Endothelial cell of umbilical vein (primary cell): ENCODE results near the gene SPATA22. TPM values are rescaled to one million over a fixed set of nuclear protein-coding genes. Genes with fewer than 3 reads are reported as not detected.

Source experiments
- BruUV-seq: library from RNA; stranded (reverse); fragments of 400-500 nt; replicated peaks from 2 replicates; lab custom pipeline; 2021; lab: Mats Ljungman, UMichigan
- CTCF ChIA-PET: fragments of 300-600, 350-600 bp; sonication (Branson Sonifier 250); formaldehyde crosslinking; loops from one replicate; lab custom pipeline; 2021; ENCODE audit warnings: antibody characterized with exemption, inconsistent platforms; lab: Charles Lee
- POLR2A ChIA-PET: fragments of 300-600, 350-600 bp; sonication (Branson Sonifier 250); formaldehyde crosslinking; loops from one replicate; lab custom pipeline; 2021; ENCODE audit warnings: antibody characterized with exemption, inconsistent platforms; lab: Charles Lee
- DNase-seq: peaks from one replicate; pipeline ENCODE4 v3.0.0-alpha.2; 2011; ENCODE audit warnings: low read depth, low spot score
- FAIRE-seq: peaks from 2 replicates; lab custom pipeline; 2011; peaks lifted over from hg19 to GRCh38; lab: Jason Lieb, UNC
- H2AFZ ChIP-seq: 2 replicates; pipeline ENCODE4 v1.6.0; 2012; ENCODE audit warnings: low read depth, low read length, control low read depth, inconsistent platforms
- H3K27ac ChIP-seq: 2 replicates; pipeline ENCODE4 v1.5.1; 2011; ENCODE audit warnings: low read depth, mild to moderate bottlenecking, control low read depth, low read length, moderate library complexity; ENCODE audit not compliant: insufficient read depth
- H3K27me3 ChIP-seq, 2 experiments: 2 replicates each; pipeline versions ENCODE4 v1.6.0 to v1.6.1; 2011; ENCODE audit warnings: low read length in 2 of 2, mixed read lengths in 1 of 2; ENCODE audit not compliant: control insufficient read depth in 2 of 2, insufficient read depth in 2 of 2
- H3K36me3 ChIP-seq, 2 experiments: 2 replicates in 1 of 2; 3 replicates in 1 of 2; pipeline ENCODE4 v1.5.1; 2011; ENCODE audit warnings: low read length in 2 of 2, mild to moderate bottlenecking in 1 of 2, moderate library complexity in 1 of 2; ENCODE audit not compliant: control insufficient read depth in 2 of 2, insufficient read depth in 2 of 2; ENCODE audit errors: extremely low read depth in 1 of 2
- H3K4me1 ChIP-seq: 3 replicates; pipeline ENCODE4 v1.5.1; 2011; ENCODE audit warnings: mild to moderate bottlenecking, low read length; ENCODE audit not compliant: control insufficient read depth, insufficient read depth; ENCODE audit errors: extremely low read depth
- H3K4me2 ChIP-seq: 2 replicates; pipeline ENCODE4 v1.6.1; 2011; ENCODE audit warnings: low read length, control low read depth, mixed read lengths; ENCODE audit not compliant: insufficient read depth
- H3K4me3 ChIP-seq, 3 experiments: fragments of 200-600 bp in 1 of 3; sonication (generic), shearing (Covaris generic) in 1 of 3; replicated peaks in 1 of 3; 2 replicates each; pipeline ENCODE4 v1.5.1; 2011 to 2016; ENCODE audit warnings: control low read depth in 3 of 3, low read length in 3 of 3, mild to moderate bottlenecking in 2 of 3, inconsistent platforms in 1 of 3, low read depth in 1 of 3, moderate library complexity in 1 of 3; ENCODE audit not compliant: insufficient read depth in 1 of 3
- H3K79me2 ChIP-seq: 2 replicates; pipeline ENCODE4 v1.6.0; 2012; ENCODE audit warnings: low read length, inconsistent platforms; ENCODE audit not compliant: control insufficient read depth, insufficient read depth
- H3K9ac ChIP-seq: replicated peaks from 2 replicates; pipeline ENCODE3; 2011; ENCODE audit warnings: low read length, control low read depth; ENCODE audit not compliant: insufficient read depth; ENCODE audit errors: extremely low read depth
- H3K9me1 ChIP-seq: replicated peaks from 3 replicates; pipeline ENCODE4 v1.6.0; 2011; ENCODE audit warnings: mild to moderate bottlenecking, low read length; ENCODE audit not compliant: control insufficient read depth, insufficient read depth; ENCODE audit errors: extremely low read depth
- H3K9me3 ChIP-seq: replicated peaks from 2 replicates; pipeline ENCODE4 v1.5.1; 2012; ENCODE audit warnings: low read length, inconsistent platforms; ENCODE audit not compliant: control insufficient read depth, insufficient read depth
- H4K20me1 ChIP-seq: replicated peaks from 2 replicates; pipeline ENCODE3; 2011; ENCODE audit warnings: mild to moderate bottlenecking, low read length; ENCODE audit not compliant: control insufficient read depth, insufficient read depth; ENCODE audit errors: extremely low read depth
- EZH2 ChIP-seq: IDR thresholded peaks from 2 replicates; pipeline ENCODE4 v1.6.1; 2012; ENCODE audit warnings: borderline replicate concordance, low read depth, mild to moderate bottlenecking, moderate library complexity, low read length, inconsistent platforms; ENCODE audit not compliant: severe bottlenecking
- FOS ChIP-seq: IDR thresholded peaks from 2 replicates; pipeline ENCODE4 v1.6.1; 2011; ENCODE audit warnings: mild to moderate bottlenecking, low read length, moderate library complexity, borderline replicate concordance; ENCODE audit not compliant: insufficient read depth
- GATA2 ChIP-seq: IDR thresholded peaks from 2 replicates; pipeline ENCODE4 v1.7.0; 2011; ENCODE audit warnings: low read depth, mild to moderate bottlenecking, moderate library complexity, mixed read lengths, low read length; ENCODE audit not compliant: insufficient read length, insufficient read depth
- JUN ChIP-seq: IDR thresholded peaks from 2 replicates; pipeline ENCODE4 v1.6.1; 2011; ENCODE audit warnings: borderline replicate concordance, low read depth; ENCODE audit not compliant: insufficient read length, insufficient read depth
- MYC ChIP-seq: IDR thresholded peaks from one replicate; pipeline ENCODE4 v1.6.1; 2011; ENCODE audit warnings: mild to moderate bottlenecking, low read depth, low read length
- POLR2A ChIP-seq: IDR thresholded peaks from 2 replicates; pipeline ENCODE4 v1.6.1; 2012; ENCODE audit warnings: low read depth, mild to moderate bottlenecking, control low read depth, low read length
- POLR2AphosphoS5 ChIP-seq: IDR thresholded peaks from 2 replicates; pipeline ENCODE4 v1.6.1; 2012; ENCODE audit warnings: low read depth, mild to moderate bottlenecking, control low read depth, low read length, moderate library complexity; ENCODE audit not compliant: insufficient read depth
- dilution Hi-C: fragments of 300-500 bp; cut with MboI; formaldehyde crosslinking; loops from one replicate; pipeline ENCODE4 v1.15.0; 2019; ENCODE audit warnings: low sequenced_read_pairs; ENCODE audit not compliant: extremely low pct_ligation_motif_present
- intact Hi-C: fragments of 100-400 bp; cut with micrococcal nuclease; formaldehyde crosslinking; loops from one replicate; pipeline ENCODE4 v1.10.0; 2022
- polyA plus RNA-seq, 4 experiments: library from polyadenylated mRNA; depleted of rRNA in 3 of 4; stranded (reverse) in 3 of 4; unstranded in 1 of 4; fragments of >200 nt; gene quantifications; 2 replicates each; pipeline versions ENCODE4 v1.2.1 to v1.2.3, GENCODE V29; 2011 to 2012; ENCODE audit warnings: missing spikeins in 1 of 4
- total RNA-seq: library from RNA; stranded (reverse); gene quantifications from 2 replicates; pipeline ENCODE4 v1.2.3, GENCODE V29; 2021
- TF ChIP-seq, protein P1 (sequence below): IDR thresholded peaks from 2 replicates; pipeline ENCODE4 v1.6.1; 2011; ENCODE audit not compliant: insufficient read depth, insufficient read length
- TF ChIP-seq, protein P2 (sequence below), 2 donors: IDR thresholded peaks; 1 replicate in 1 of 2; 2 replicates in 1 of 2; pipeline ENCODE4 v1.5.1; 2011; ENCODE audit warnings: low read length in 2 of 2, mild to moderate bottlenecking in 2 of 2, moderate library complexity in 2 of 2, control low read depth in 1 of 2, inconsistent platforms in 1 of 2, low read depth in 1 of 2; ENCODE audit not compliant: insufficient read depth in 1 of 2; ENCODE audit errors: extremely low read depth in 1 of 2

Gene SPATA22
- total and polyA plus RNA-seq, 2 donors (not counting 3 experiments of a cell fraction or from before 2014, with no cell fraction given) = 4.3 TPM; not detected in 1

- Histone ChIP-seq H3K27ac (no peak overlapping the region), H2AFZ (no peak overlapping the region), H3K9me3 (no peaks in the 10 kb centered on the region), H3K27me3 (no peaks in the 10 kb centered on the region), H3K9ac (no peak overlapping the region), H3K4me1 (no peaks in the 10 kb centered on the region), H3K4me2 (no peak overlapping the region), H3K79me2 (no peaks in the 10 kb centered on the region), H3K36me3 (no peaks in the 10 kb centered on the region), H4K20me1 (no peaks in the 10 kb centered on the region), H3K9me1 (no peaks in the 10 kb centered on the region), H3K4me3 (no peak overlapping the region)
- ChIA-PET CTCF (no interaction called here), POLR2A (no interaction called here)
- BruUV-seq = no TSS peak
- dilution Hi-C loops = no loop called here
- FAIRE-seq (no peak), DNase-seq (no peak)
- TF ChIP-seq EZH2 (no peak), JUN (no peak), POLR2AphosphoS5 (no peak)
- intact Hi-C loops = no loop called here
Measured at GRCh38 chr17:3485481-3486068, 14.0 kb upstream of the SPATA22 start.

DNA sequence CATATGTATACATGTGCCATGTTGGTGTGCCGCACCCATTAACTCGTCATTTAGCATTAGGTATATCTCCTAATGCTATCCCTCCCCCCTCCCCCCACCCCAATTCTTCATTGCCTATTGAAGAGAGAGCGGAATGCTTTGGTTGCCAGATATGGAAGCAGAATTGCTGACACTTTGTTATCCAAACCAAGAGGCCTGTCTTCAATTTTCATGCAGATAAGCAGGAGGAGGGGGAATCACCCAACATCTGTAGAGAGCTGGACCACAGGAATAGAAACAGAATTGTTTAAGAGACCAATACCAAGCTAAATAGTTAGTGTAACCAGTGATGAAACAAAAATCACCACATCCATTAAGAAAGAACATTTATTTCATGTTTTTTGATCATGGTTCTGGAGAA is 11.2 kb upstream of the SPATA22 start:
- Histone ChIP-seq H3K4me1 (no peaks in the 10 kb centered on the region), H3K9me3 (no peaks in the 10 kb centered on the region), H3K27me3 (no peaks in the 10 kb centered on the region), H3K27ac (no peak overlapping the region), H3K79me2 (no peaks in the 10 kb centered on the region), H3K9me1 (no peaks in the 10 kb centered on the region), H4K20me1 (no peaks in the 10 kb centered on the region), H2AFZ (no peak overlapping the region), H3K9ac (no peak overlapping the region), H3K36me3 (no peaks in the 10 kb centered on the region), H3K4me3 (no peak overlapping the region), H3K4me2 (no peak overlapping the region)
- no TSS peak for BruUV-seq
- ChIA-PET CTCF (no interaction called here), POLR2A (no interaction called here)
- dilution Hi-C loops = no loop called here
- DNase-seq (no peak), FAIRE-seq (no peak)
- TF ChIP-seq FOS (no peak), GATA2 (no peak), POLR2A (no peak), EZH2 (no peak), POLR2AphosphoS5 (no peak), MYC (no peak), JUN (no peak)
- TF ChIP-seq, protein P1, sequence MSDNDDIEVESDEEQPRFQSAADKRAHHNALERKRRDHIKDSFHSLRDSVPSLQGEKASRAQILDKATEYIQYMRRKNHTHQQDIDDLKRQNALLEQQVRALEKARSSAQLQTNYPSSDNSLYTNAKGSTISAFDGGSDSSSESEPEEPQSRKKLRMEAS = no peak
- TF ChIP-seq, protein P2, sequence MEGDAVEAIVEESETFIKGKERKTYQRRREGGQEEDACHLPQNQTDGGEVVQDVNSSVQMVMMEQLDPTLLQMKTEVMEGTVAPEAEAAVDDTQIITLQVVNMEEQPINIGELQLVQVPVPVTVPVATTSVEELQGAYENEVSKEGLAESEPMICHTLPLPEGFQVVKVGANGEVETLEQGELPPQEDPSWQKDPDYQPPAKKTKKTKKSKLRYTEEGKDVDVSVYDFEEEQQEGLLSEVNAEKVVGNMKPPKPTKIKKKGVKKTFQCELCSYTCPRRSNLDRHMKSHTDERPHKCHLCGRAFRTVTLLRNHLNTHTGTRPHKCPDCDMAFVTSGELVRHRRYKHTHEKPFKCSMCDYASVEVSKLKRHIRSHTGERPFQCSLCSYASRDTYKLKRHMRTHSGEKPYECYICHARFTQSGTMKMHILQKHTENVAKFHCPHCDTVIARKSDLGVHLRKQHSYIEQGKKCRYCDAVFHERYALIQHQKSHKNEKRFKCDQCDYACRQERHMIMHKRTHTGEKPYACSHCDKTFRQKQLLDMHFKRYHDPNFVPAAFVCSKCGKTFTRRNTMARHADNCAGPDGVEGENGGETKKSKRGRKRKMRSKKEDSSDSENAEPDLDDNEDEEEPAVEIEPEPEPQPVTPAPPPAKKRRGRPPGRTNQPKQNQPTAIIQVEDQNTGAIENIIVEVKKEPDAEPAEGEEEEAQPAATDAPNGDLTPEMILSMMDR (IDR thresholded peaks at IDR 0.05; ENCODE audit: extremely low read depth in 1 of 2, insufficient read depth in 1 of 2, low read depth in 1 of 2, low read length in 2 of 2) = no peak
- intact Hi-C loops = no loop called here
